ENCODE measurements around the gene EP300.

- TF ChIP-seq, protein P1, sequence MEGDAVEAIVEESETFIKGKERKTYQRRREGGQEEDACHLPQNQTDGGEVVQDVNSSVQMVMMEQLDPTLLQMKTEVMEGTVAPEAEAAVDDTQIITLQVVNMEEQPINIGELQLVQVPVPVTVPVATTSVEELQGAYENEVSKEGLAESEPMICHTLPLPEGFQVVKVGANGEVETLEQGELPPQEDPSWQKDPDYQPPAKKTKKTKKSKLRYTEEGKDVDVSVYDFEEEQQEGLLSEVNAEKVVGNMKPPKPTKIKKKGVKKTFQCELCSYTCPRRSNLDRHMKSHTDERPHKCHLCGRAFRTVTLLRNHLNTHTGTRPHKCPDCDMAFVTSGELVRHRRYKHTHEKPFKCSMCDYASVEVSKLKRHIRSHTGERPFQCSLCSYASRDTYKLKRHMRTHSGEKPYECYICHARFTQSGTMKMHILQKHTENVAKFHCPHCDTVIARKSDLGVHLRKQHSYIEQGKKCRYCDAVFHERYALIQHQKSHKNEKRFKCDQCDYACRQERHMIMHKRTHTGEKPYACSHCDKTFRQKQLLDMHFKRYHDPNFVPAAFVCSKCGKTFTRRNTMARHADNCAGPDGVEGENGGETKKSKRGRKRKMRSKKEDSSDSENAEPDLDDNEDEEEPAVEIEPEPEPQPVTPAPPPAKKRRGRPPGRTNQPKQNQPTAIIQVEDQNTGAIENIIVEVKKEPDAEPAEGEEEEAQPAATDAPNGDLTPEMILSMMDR (IDR thresholded peaks at IDR 0.05; ENCODE audit: poor library complexity), result no peak
- no peak for TF ChIP-seq EZH2 (IDR thresholded peaks at IDR 0.05; ENCODE audit: borderline replicate concordance)
Observed at GRCh38 chr22:41094041-41094593, 1.7 kb downstream of the EP300 start.

Measured in hepatocyte (in vitro differentiated cells).